ENCODE data around the gene GMEB2. TPM values are rescaled to one million over a fixed set of nuclear protein-coding genes. Genes with fewer than 3 reads are reported as not detected.

The GMEB2 gene
- total RNA-seq, 1 donor, result 10.8 TPM

GRCh38 chr20:63567386-63568169 is 59.3 kb downstream of the GMEB2 start:
- TF ChIP-seq CTCF (IDR thresholded peaks at IDR 0.05; ENCODE audit: insufficient read depth, low read depth, low read length), result no peak
- no peak overlapping the region for H3K4me3 ChIP-seq (ENCODE audit: low read depth, low read length)
- DNase-seq (ENCODE audit: low read depth), result no peak

- TF ChIP-seq CTCF (IDR thresholded peaks at IDR 0.05; ENCODE audit: insufficient read depth, low read depth, low read length), result no peak
- no peak for DNase-seq (ENCODE audit: low read depth)
- H3K4me3 ChIP-seq (ENCODE audit: low read depth, low read length), result no peak overlapping the region
These were observed 59.8 kb downstream of the GMEB2 start for GRCh38 chr20:63567136-63567385.

GRCh38 chr20:63566395-63567135 is 60.3 kb downstream of the GMEB2 start:
- no peak for TF ChIP-seq CTCF (IDR thresholded peaks at IDR 0.05; ENCODE audit: insufficient read depth, low read depth, low read length)
- no peak overlapping the region for H3K4me3 ChIP-seq (ENCODE audit: low read depth, low read length)
- DNase-seq (ENCODE audit: low read depth), result no peak

- H3K4me3 ChIP-seq (ENCODE audit: low read depth, low read length), result no peak overlapping the region
- DNase-seq (ENCODE audit: low read depth), result no peak
- no peak for TF ChIP-seq CTCF (IDR thresholded peaks at IDR 0.05; ENCODE audit: insufficient read depth, low read depth, low read length)
These were observed 61.1 kb downstream of the GMEB2 start for GRCh38 chr20:63565699-63566335.

GRCh38 chr20:63565021-63565698 is 61.7 kb downstream of the GMEB2 start:
- TF ChIP-seq CTCF (IDR thresholded peaks at IDR 0.05; ENCODE audit: insufficient read depth, low read depth, low read length), result no peak
- H3K4me3 ChIP-seq (ENCODE audit: low read depth, low read length), result no peak overlapping the region

GRCh38 chr20:63564036-63564810 is 62.7 kb downstream of the GMEB2 start:
- TF ChIP-seq CTCF (IDR thresholded peaks at IDR 0.05; ENCODE audit: insufficient read depth, low read depth, low read length), result no peak
- H3K4me3 ChIP-seq (ENCODE audit: low read depth, low read length), result no peak overlapping the region
- no peak for DNase-seq (ENCODE audit: low read depth)

More at GRCh38 chr20:63565021-63565698, 61.7 kb downstream of the GMEB2 start:
- no peak for DNase-seq (ENCODE audit: low read depth)
